Loucy (cell line): ENCODE measurements around the gene PRSS36.

Experiments used
- EZH2phosphoT487 ChIP-seq: fragments of 200-600 bp; IDR thresholded peaks from 2 replicates; pipeline ENCODE4 v1.6.1; 2018; ENCODE audit warnings: antibody characterized with exemption, mild to moderate bottlenecking, moderate library complexity, borderline replicate concordance
- TF ChIP-seq, protein P1 (sequence below): fragments of 200-600 bp; sonication (generic); conservative IDR thresholded peaks from 2 replicates; pipeline ENCODE4 v1.5.1; 2014; ENCODE audit warnings: mild to moderate bottlenecking, antibody characterized with exemption, low read length

DNA sequence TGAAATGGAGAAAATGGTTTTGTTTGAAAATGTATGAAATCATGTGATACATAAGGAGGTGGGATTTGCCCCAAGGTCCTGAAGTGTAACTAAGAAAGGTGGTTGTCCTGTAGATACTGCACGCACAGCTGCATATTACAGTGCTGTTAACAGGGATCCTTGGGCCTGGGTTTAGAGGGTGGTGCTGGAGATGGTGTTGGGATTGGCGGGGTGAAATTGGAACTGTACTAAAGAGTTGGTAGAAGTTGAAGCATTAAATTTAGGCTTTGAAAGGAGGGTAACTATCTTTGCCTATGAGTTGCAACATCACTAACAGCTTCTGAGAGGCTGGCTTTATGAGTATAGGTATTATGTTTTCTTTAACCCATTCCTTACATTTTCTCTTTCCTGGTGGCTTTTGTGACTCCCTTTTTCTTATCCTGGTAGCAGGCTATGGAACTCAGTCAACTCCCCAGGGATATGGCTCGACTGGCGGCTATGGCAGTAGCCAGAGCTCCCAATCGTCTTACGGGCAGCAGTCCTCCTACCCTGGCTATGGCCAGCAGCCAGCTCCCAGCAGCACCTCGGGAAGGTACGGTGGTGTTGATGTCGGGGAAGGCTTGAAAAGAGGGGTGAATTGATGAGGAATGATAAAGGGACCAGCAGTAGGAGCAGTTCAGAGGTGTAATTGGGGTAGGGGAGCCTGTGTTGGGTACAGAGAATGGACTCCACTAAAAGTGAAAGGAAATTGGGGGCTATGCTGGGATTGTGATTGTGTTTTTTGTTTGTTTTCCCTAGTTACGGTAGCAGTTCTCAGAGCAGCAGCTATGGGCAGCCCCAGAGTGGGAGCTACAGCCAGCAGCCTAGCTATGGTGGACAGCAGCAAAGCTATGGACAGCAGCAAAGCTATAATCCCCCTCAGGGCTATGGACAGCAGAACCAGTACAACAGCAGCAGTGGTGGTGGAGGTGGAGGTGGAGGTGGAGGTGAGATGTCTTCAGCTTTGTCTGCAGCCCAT lies 33.9 kb upstream of the PRSS36 start:
- TF ChIP-seq, protein P1, sequence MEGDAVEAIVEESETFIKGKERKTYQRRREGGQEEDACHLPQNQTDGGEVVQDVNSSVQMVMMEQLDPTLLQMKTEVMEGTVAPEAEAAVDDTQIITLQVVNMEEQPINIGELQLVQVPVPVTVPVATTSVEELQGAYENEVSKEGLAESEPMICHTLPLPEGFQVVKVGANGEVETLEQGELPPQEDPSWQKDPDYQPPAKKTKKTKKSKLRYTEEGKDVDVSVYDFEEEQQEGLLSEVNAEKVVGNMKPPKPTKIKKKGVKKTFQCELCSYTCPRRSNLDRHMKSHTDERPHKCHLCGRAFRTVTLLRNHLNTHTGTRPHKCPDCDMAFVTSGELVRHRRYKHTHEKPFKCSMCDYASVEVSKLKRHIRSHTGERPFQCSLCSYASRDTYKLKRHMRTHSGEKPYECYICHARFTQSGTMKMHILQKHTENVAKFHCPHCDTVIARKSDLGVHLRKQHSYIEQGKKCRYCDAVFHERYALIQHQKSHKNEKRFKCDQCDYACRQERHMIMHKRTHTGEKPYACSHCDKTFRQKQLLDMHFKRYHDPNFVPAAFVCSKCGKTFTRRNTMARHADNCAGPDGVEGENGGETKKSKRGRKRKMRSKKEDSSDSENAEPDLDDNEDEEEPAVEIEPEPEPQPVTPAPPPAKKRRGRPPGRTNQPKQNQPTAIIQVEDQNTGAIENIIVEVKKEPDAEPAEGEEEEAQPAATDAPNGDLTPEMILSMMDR: no peak
- TF ChIP-seq EZH2phosphoT487: no peak
